RPMI8226 (cell line): ENCODE measurements around the gene SEZ6L2.
"Not testable (repeated sequence)": the region's sequence is repeated elsewhere in the genome, so short reads cannot be mapped to it uniquely, and the experiment has no call there.

Experiments used
- DNase-seq: peaks from one replicate; pipeline ENCODE4 v3.0.0-alpha.2; 2015

The SEZ6L2 gene

GRCh38 chr16:29881050-29881449 lies 18.3 kb downstream of the SEZ6L2 start:
- no peak for DNase-seq

- DNase-seq, result no peak
Observed at GRCh38 chr16:29878172-29878571, 21.2 kb downstream of the SEZ6L2 start.

GRCh38 chr16:29877266-29877961 lies 21.9 kb downstream of the SEZ6L2 start:
- DNase-seq, result peak; percentile 83

- no peak for DNase-seq
Observed at GRCh38 chr16:29876594-29877249, 22.6 kb downstream of the SEZ6L2 start.

- no peak for DNase-seq
Observed at GRCh38 chr16:29876217-29876593, 23.1 kb downstream of the SEZ6L2 start.

GRCh38 chr16:29875206-29875605 lies 24.1 kb downstream of the SEZ6L2 start:
- DNase-seq, result no peak

- DNase-seq, result no peak
Observed at GRCh38 chr16:29873319-29873718, 26.0 kb downstream of the SEZ6L2 start.

- DNase-seq, result no peak
Observed at GRCh38 chr16:29871822-29872546, 27.4 kb downstream of the SEZ6L2 start.

GRCh38 chr16:29869067-29869466 lies 30.3 kb downstream of the SEZ6L2 start:
- DNase-seq, result not testable (repeated sequence)

GRCh38 chr16:29868396-29869009 lies 30.8 kb downstream of the SEZ6L2 start:
- DNase-seq, result peak; percentile 75

- DNase-seq, result no peak
Observed at GRCh38 chr16:29864205-29864604, 35.1 kb downstream of the SEZ6L2 start.

GRCh38 chr16:29863669-29863984 lies 35.7 kb downstream of the SEZ6L2 start:
- DNase-seq, result no peak

- peak; percentile 99 for DNase-seq
Observed at GRCh38 chr16:29862884-29863668, 36.3 kb downstream of the SEZ6L2 start, which contains the start of gene CDIPT. TSS of gene CDIPT (minus strand) at chr16:29863226. CDS start at chr16:29862857, 369 bp downstream.

- DNase-seq, result peak; percentile 41
Observed at GRCh38 chr16:29862383-29862883, 36.9 kb downstream of the SEZ6L2 start.

GRCh38 chr16:29860218-29860617 lies 39.1 kb downstream of the SEZ6L2 start:
- DNase-seq, result no peak

GRCh38 chr16:29858974-29859373 lies 40.4 kb downstream of the SEZ6L2 start:
- DNase-seq, result no peak

- no peak for DNase-seq
Observed at GRCh38 chr16:29858149-29858849, 41.1 kb downstream of the SEZ6L2 start.

- no peak for DNase-seq
Observed at GRCh38 chr16:29857133-29857760, 42.1 kb downstream of the SEZ6L2 start.

- no peak for DNase-seq
Observed at GRCh38 chr16:29854520-29855100, 44.7 kb downstream of the SEZ6L2 start.

GRCh38 chr16:29852654-29853053 lies 46.7 kb downstream of the SEZ6L2 start:
- DNase-seq, result no peak

GRCh38 chr16:29850998-29851397 lies 48.4 kb downstream of the SEZ6L2 start:
- DNase-seq, result no peak
